ENCODE data around the gene DCDC2C. TPM values are rescaled to one million over a fixed set of nuclear protein-coding genes. Genes with fewer than 3 reads are reported as not detected.

The DCDC2C gene
- total RNA-seq, 1 donor from 2014 or later = not detected

DNA sequence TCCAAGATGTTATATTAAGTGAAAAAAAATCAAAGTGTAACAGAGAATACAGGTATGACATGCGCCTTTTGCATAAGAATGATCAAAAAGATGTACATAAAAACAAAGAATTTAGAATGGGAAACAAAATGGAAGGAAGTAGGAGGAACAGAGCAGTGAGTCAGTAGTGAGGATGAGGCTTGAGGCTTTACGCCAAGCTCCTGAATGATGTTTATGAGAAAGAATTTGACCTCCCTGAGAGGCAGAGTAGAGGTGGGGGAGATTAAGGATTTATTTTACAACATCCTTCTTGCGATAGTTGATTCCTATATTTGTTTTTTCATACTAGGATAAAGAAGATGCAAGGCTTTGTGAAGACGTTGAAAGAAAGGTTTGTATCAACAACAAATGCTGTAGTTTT, 81.4 kb downstream of the DCDC2C start:
- ATAC-seq = no peak
- no peaks in the 10 kb centered on the region for H3K4me1 ChIP-seq
- no peak overlapping the region for H3K4me3 ChIP-seq
- no peak for DNase-seq
- intact Hi-C loops (cut with DNase I) = no loop called here
- H3K27ac ChIP-seq = no peak overlapping the region
- TF ChIP-seq, protein P1, sequence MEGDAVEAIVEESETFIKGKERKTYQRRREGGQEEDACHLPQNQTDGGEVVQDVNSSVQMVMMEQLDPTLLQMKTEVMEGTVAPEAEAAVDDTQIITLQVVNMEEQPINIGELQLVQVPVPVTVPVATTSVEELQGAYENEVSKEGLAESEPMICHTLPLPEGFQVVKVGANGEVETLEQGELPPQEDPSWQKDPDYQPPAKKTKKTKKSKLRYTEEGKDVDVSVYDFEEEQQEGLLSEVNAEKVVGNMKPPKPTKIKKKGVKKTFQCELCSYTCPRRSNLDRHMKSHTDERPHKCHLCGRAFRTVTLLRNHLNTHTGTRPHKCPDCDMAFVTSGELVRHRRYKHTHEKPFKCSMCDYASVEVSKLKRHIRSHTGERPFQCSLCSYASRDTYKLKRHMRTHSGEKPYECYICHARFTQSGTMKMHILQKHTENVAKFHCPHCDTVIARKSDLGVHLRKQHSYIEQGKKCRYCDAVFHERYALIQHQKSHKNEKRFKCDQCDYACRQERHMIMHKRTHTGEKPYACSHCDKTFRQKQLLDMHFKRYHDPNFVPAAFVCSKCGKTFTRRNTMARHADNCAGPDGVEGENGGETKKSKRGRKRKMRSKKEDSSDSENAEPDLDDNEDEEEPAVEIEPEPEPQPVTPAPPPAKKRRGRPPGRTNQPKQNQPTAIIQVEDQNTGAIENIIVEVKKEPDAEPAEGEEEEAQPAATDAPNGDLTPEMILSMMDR (IDR thresholded peaks at IDR 0.05) = no peak
- no peaks in the 10 kb centered on the region for H3K36me3 ChIP-seq
- no peaks in the 10 kb centered on the region for H3K9me3 ChIP-seq
- H3K27me3 ChIP-seq (ENCODE audit: low read depth) = no peaks in the 10 kb centered on the region

GRCh38 chr2:3785220-3785889, 82.0 kb downstream of the DCDC2C start:
- no peak for DNase-seq
- intact Hi-C loops (cut with DNase I) = no loop called here
- TF ChIP-seq, protein P1 (IDR thresholded peaks at IDR 0.05) = no peak

GRCh38 chr2:3785890-3786273, 82.5 kb downstream of the DCDC2C start:
- no peak overlapping the region for H3K27ac ChIP-seq
- intact Hi-C loops (cut with DNase I) = no loop called here
- DNase-seq (no peak), ATAC-seq (no peak)
- no peaks in the 10 kb centered on the region for H3K9me3 ChIP-seq
- no peaks in the 10 kb centered on the region for H3K27me3 ChIP-seq (ENCODE audit: low read depth)
- TF ChIP-seq, protein P1 (IDR thresholded peaks at IDR 0.05) = no peak
- no peaks in the 10 kb centered on the region for H3K4me1 ChIP-seq
- H3K4me3 ChIP-seq = no peak overlapping the region
- H3K36me3 ChIP-seq = no peaks in the 10 kb centered on the region

More at GRCh38 chr2:3785220-3785889, 82.0 kb downstream of the DCDC2C start:
- H3K4me3 ChIP-seq = no peak overlapping the region
- H3K27me3 ChIP-seq (ENCODE audit: low read depth) = no peaks in the 10 kb centered on the region
- ATAC-seq = no peak
- no peaks in the 10 kb centered on the region for H3K4me1 ChIP-seq
- no peaks in the 10 kb centered on the region for H3K36me3 ChIP-seq
- H3K9me3 ChIP-seq = no peaks in the 10 kb centered on the region
- no peak overlapping the region for H3K27ac ChIP-seq

- H3K36me3 ChIP-seq = no peaks in the 10 kb centered on the region
- no peak for DNase-seq
- TF ChIP-seq, protein P1 (IDR thresholded peaks at IDR 0.05) = no peak
- no peak overlapping the region for H3K27ac ChIP-seq
- H3K9me3 ChIP-seq = no peaks in the 10 kb centered on the region
- ATAC-seq = no peak
- H3K4me3 ChIP-seq = no peak overlapping the region
- intact Hi-C loops (cut with DNase I) = no loop called here
- no peaks in the 10 kb centered on the region for H3K4me1 ChIP-seq
- H3K27me3 ChIP-seq (ENCODE audit: low read depth) = no peaks in the 10 kb centered on the region
Observed at GRCh38 chr2:3787768-3788167, 84.4 kb downstream of the DCDC2C start.

DNA sequence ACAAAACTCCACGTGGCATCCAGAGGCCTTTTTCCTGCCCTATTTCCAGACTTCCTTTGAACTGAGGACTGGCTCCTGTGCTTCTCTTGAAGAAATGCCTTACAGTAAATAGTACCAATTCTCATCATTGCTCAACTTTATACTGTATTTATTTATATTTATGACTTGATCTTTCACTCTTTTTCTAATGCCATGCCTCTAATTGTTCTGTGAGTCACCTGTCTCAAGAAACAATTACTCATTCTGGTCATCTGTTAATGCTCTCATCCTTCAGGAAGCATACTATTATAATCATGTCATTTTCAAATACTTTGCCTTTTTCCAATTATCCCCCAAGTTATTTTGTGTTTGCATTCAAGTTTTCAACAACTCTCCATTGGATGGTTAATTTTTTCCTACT, 85.9 kb downstream of the DCDC2C start:
- Histone ChIP-seq H3K36me3 (no peaks in the 10 kb centered on the region), H3K27me3 (ENCODE audit: low read depth) (no peaks in the 10 kb centered on the region), H3K4me3 (no peak overlapping the region), H3K4me1 (no peaks in the 10 kb centered on the region), H3K9me3 (no peaks in the 10 kb centered on the region), H3K27ac (no peak overlapping the region)
- ATAC-seq = no peak
- DNase-seq = no peak
- intact Hi-C loops (cut with DNase I) = no loop called here
- TF ChIP-seq, protein P1 (IDR thresholded peaks at IDR 0.05) = no peak

All from lower lobe of right lung (tissue), 2 donors.